ENCODE data around the gene APOM. TPM values are rescaled to one million over a fixed set of nuclear protein-coding genes. Genes with fewer than 3 reads are reported as not detected.

APOM gene
- 4.3 TPM for polyA plus RNA-seq (2012; ENCODE audit: low read depth, missing spikeins)

DNA sequence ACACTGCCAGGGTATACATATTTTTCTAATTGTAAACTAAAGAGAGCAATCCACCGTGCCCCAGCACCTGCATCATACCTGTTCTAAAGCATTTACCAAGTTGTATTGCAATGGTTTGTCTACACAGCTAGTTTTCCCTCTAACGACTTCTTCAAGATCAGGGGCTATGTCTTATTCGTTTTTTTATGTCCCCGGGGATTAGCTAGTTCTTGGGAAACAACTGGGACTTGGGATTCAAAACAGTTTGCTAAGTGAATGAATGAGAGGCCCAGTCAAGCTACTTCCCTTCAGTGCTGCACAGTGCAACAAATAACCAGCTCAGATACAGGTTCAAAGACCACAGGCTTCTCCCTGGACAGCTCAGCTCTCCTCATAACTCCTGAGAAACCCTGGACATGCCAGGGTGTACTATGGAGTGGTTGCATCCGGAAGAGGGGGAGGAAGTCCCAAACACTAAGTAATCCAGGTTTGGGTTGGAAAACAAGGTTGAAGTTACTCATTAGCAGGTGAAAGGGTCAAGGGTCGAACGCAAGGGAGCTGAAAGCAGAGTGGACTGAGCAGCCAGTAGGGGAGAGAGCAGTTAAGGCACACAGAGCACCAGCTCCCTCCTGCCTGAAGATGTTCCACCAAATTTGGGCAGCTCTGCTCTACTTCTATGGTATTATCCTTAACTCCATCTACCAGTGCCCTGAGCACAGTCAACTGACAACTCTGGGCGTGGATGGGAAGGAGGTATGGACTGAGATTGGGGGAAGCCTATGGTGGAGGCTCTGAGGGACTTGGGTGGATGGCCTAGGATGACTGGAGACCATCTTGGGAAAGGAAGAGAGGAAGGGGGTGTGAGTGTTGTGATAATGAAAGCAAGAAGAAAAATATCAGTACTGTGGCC is at the start of gene APOM:
TSS of gene APOM (plus strand) at position 546 of the 889 bp plus-strand sequence. CDS start at position 619, 73 bp downstream.
- TF ChIP-seq POLR2A (IDR thresholded peaks at IDR 0.05; ENCODE audit: low read depth, low read length) (no peak; the same call in 1 of the 2 replicates), POU2F2 (IDR thresholded peaks at IDR 0.05; ENCODE audit: low read depth, low read length) (no peak), POLR2AphosphoS5 (IDR thresholded peaks at IDR 0.05; ENCODE audit: low read depth, low read length) (no peak), TAF1 (IDR thresholded peaks at IDR 0.05; ENCODE audit: low read depth, low read length) (no peak), PAX5 (IDR thresholded peaks at IDR 0.05; ENCODE audit: insufficient read depth, low read length, severe bottlenecking) (no peak), SPI1 (IDR thresholded peaks at IDR 0.05; ENCODE audit: low read depth, low read length) (no peak)
- FAIRE-seq: no peak
- DNase-seq (ENCODE audit: insufficient read length, low spot score): no peak

GRCh38 chr6:31607317-31607716 is 48.4 kb upstream of the APOM start:
- no peak for TF ChIP-seq POLR2AphosphoS5 (IDR thresholded peaks at IDR 0.05; ENCODE audit: low read depth, low read length)
- no peak for TF ChIP-seq PAX5 (IDR thresholded peaks at IDR 0.05; ENCODE audit: insufficient read depth, low read length, severe bottlenecking)
- no peak for TF ChIP-seq SPI1 (IDR thresholded peaks at IDR 0.05; ENCODE audit: low read depth, low read length)
- TF ChIP-seq POLR2A (IDR thresholded peaks at IDR 0.05; ENCODE audit: low read depth, low read length): no peak
- no peak for TF ChIP-seq TAF1 (IDR thresholded peaks at IDR 0.05; ENCODE audit: low read depth, low read length)
- TF ChIP-seq POU2F2 (IDR thresholded peaks at IDR 0.05; ENCODE audit: low read depth, low read length): no peak
- no peak for DNase-seq (ENCODE audit: insufficient read length, low spot score)
- FAIRE-seq: no peak

DNA sequence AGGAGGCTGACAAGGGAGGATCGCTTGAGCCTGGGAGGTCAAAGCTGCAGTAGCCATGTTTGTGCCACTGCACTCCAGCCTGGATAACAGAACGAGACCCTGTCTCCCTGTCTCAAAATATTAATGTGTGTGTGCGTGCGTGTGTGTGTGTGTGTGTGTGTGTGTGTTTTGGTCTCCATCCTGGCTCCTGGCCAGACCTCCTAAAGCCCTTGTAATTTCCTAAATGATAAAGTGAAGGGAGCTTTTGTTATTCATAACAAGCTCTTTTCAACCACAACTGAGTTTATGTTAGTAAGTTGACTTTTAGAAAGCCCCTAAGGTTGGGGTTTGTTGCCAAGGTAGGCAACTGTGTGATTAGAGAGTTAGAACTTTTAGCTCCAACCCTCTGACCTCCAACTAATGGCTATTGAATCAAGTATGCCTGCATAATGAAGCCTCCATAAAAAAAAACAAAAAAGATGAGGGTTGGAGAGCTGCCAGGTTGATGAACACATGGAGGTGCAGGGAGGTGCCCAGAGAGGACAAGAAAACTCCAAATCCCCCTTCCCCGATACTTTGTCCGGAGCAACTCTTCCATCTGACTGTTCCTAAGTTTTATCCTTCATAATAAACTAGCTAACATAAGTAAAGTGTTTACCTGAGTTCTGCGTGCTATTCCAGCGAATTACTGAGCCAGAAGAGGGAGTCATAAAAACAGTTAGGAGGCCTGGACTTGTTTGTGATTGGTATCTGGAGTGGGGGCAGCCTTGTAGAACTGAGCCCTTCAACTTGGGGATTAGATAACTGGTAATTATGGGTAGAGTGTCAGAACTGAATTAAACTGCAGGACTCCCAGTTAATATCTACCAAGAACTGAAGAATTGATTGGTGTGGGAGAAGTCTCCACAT is 45.9 kb upstream of the APOM start:
- TF ChIP-seq POLR2AphosphoS5 (IDR thresholded peaks at IDR 0.05; ENCODE audit: low read depth, low read length) (no peak), POLR2A (IDR thresholded peaks at IDR 0.05; ENCODE audit: low read depth, low read length) (no peak), PAX5 (IDR thresholded peaks at IDR 0.05; ENCODE audit: insufficient read depth, low read length, severe bottlenecking) (no peak), SPI1 (IDR thresholded peaks at IDR 0.05; ENCODE audit: low read depth, low read length) (no peak), POU2F2 (IDR thresholded peaks at IDR 0.05; ENCODE audit: low read depth, low read length) (no peak), TAF1 (IDR thresholded peaks at IDR 0.05; ENCODE audit: low read depth, low read length) (no peak)
- no peak for FAIRE-seq
- DNase-seq (ENCODE audit: insufficient read length, low spot score): no peak

DNA sequence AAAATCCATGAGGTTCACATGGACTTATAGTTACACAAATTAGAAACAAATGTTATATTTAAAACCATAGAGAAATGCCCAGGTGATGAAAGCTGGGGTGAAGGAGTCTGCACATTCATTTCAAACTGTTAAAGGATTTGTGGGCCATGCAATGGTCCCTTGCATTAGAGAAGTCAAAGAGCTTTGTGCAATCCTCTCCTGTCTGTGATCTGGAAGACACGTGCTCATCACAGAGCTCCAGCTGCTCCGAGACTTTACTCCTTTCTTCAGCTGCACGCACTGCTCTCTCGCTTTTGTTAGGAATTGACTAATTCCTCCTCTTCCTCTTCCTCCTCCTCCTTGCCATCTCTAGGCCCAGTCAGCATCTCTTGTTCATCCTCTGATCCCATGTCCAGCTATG is 44.7 kb upstream of the APOM start:
- FAIRE-seq (no peak), DNase-seq (ENCODE audit: insufficient read length, low spot score) (no peak)
- TF ChIP-seq PAX5 (IDR thresholded peaks at IDR 0.05; ENCODE audit: insufficient read depth, low read length, severe bottlenecking) (no peak), SPI1 (IDR thresholded peaks at IDR 0.05; ENCODE audit: low read depth, low read length) (no peak), TAF1 (IDR thresholded peaks at IDR 0.05; ENCODE audit: low read depth, low read length) (no peak), POU2F2 (IDR thresholded peaks at IDR 0.05; ENCODE audit: low read depth, low read length) (no peak), POLR2AphosphoS5 (IDR thresholded peaks at IDR 0.05; ENCODE audit: low read depth, low read length) (no peak), POLR2A (IDR thresholded peaks at IDR 0.05; ENCODE audit: low read depth, low read length) (no peak)

- DNase-seq (ENCODE audit: insufficient read length, low spot score) (no peak), FAIRE-seq (peak; percentile 97)
- peak; percentile 93 for TF ChIP-seq SPI1 (IDR thresholded peaks at IDR 0.05; ENCODE audit: low read depth, low read length)
- TF ChIP-seq POU2F2 (IDR thresholded peaks at IDR 0.05; ENCODE audit: low read depth, low read length): no peak
These were observed 41.5 kb upstream of the APOM start for GRCh38 chr6:31614075-31614619.

DNA sequence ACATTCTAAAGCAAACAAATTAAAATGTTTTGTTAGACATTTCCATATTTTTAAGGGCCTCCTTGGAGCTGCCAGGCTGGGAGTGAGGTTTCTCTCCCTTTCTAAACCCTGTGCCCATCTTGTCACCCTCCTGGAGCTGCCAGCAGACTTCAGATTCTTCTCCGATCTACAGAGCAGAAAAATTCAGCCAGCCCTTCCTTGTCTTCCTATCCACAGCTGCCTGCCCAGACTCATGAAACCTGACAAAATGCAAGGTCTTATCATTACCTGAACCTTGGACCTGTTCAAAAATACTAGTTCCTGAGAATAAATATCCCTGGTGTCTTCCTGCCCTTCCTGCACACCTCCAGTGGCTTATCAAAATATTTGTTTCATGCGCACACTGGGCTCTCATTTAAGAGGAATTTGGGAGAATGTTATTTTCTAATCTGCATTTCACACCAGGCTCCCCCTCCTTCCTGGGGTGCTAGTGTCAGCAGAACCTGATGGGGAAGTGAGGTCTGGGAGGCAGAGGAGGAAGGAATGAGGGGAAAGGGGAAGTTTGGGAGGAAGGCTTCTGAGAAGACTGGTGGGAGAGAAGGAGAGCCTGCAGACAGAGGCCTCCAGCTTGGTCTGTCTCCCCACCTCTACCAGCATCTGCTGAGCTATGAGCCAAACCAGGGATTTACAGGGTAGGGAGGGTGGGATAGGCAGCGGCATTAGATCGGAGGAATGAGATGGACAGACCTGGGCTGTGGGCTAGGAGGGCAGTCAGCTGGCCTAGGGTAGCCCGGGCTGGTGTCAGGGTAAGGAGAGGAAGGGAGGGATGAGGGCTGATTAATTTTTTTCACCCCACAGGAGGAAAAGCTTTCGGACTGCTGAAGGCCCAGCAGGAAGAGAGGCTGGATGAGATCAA is 40.8 kb upstream of the APOM start, which contains the start of gene AIF1:
TSS of gene AIF1 (plus strand) at position 551 of the 895 bp plus-strand sequence. CDS start at position 647, 96 bp downstream.
- DNase-seq (ENCODE audit: insufficient read length, low spot score) (no peak), FAIRE-seq (no peak)
- TF ChIP-seq POLR2A (IDR thresholded peaks at IDR 0.05; ENCODE audit: low read depth, low read length): no peak
- TF ChIP-seq PAX5 (IDR thresholded peaks at IDR 0.05; ENCODE audit: insufficient read depth, low read length, severe bottlenecking): no peak
- TF ChIP-seq POLR2AphosphoS5 (IDR thresholded peaks at IDR 0.05; ENCODE audit: low read depth, low read length): no peak
- TF ChIP-seq TAF1 (IDR thresholded peaks at IDR 0.05; ENCODE audit: low read depth, low read length): no peak
- TF ChIP-seq POU2F2 (IDR thresholded peaks at IDR 0.05; ENCODE audit: low read depth, low read length): no peak
- TF ChIP-seq SPI1 (IDR thresholded peaks at IDR 0.05; ENCODE audit: low read depth, low read length): 0 out of 2 replicates have a peak, but pooled peaks have one; percentile 42

DNA sequence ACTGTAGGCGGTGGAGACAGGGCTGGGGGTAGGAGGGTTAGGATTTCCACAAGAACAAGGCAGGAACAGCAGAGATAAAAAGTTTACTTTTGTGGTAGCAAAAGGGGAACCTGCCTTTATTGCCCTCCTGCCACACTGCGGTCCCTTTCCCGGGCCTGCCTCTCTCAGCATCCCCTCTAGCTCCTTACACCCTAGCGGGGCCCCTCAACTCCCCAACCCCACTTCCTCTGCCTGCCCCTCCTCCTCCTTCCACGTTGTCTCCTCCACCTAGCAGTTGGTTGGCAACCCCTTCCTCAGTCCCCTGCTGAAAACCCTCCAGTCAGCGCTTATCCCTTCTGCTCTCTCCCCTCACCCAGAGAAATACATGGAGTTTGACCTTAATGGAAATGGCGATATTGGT is 39.9 kb upstream of the APOM start:
- FAIRE-seq: peak; percentile 64
- TF ChIP-seq POU2F2 (IDR thresholded peaks at IDR 0.05; ENCODE audit: low read depth, low read length) (no peak), POLR2A (IDR thresholded peaks at IDR 0.05; ENCODE audit: low read depth, low read length) (peak; percentile 64), SPI1 (IDR thresholded peaks at IDR 0.05; ENCODE audit: low read depth, low read length) (peak; percentile 74)
- DNase-seq (ENCODE audit: insufficient read length, low spot score): no peak

- FAIRE-seq: peak; percentile 85
- DNase-seq (ENCODE audit: insufficient read length, low spot score): no peak
- TF ChIP-seq POLR2A (IDR thresholded peaks at IDR 0.05; ENCODE audit: low read depth, low read length): no peak
- TF ChIP-seq TAF1 (IDR thresholded peaks at IDR 0.05; ENCODE audit: low read depth, low read length): no peak
- TF ChIP-seq POU2F2 (IDR thresholded peaks at IDR 0.05; ENCODE audit: low read depth, low read length): no peak
- TF ChIP-seq POLR2AphosphoS5 (IDR thresholded peaks at IDR 0.05; ENCODE audit: low read depth, low read length): no peak
- TF ChIP-seq SPI1 (IDR thresholded peaks at IDR 0.05; ENCODE audit: low read depth, low read length): no peak
- no peak for TF ChIP-seq PAX5 (IDR thresholded peaks at IDR 0.05; ENCODE audit: insufficient read depth, low read length, severe bottlenecking)
These were observed 38.7 kb upstream of the APOM start for GRCh38 chr6:31617010-31617409.

Measured in GM12891 (cell line).